GM19468 (cell line): ENCODE data around the gene METTL5.

Experiments
- ATAC-seq: cut with Tn5 transposase; IDR thresholded peaks from one replicate; pipeline ENCODE4 v1.9.1; 2021; ENCODE audit warnings: mild to moderate bottlenecking, moderate library complexity, moderate number of reproducible peaks; ENCODE audit not compliant: unreplicated experiment; ENCODE audit errors: extremely low read depth

Gene METTL5

GRCh38 chr2:169795181-169795580 is 29.5 kb downstream of the METTL5 start:
- ATAC-seq: no peak

GRCh38 chr2:169790581-169790980 is 34.1 kb downstream of the METTL5 start:
- ATAC-seq: no peak

- ATAC-seq: no peak
These were observed 42.2 kb downstream of the METTL5 start for GRCh38 chr2:169782513-169782912.

GRCh38 chr2:169781249-169782013 is 43.3 kb downstream of the METTL5 start:
- no peak for ATAC-seq

- no peak for ATAC-seq
These were observed 46.3 kb downstream of the METTL5 start for GRCh38 chr2:169778446-169778845.

- ATAC-seq: no peak
These were observed 48.4 kb downstream of the METTL5 start for GRCh38 chr2:169776252-169776761.

GRCh38 chr2:169775765-169776164 is 48.9 kb downstream of the METTL5 start:
- ATAC-seq: no peak

GRCh38 chr2:169775354-169775753 is 49.4 kb downstream of the METTL5 start:
- no peak for ATAC-seq

GRCh38 chr2:169772651-169773050 is 52.1 kb downstream of the METTL5 start:
- ATAC-seq: no peak

GRCh38 chr2:169771612-169772011 is 53.1 kb downstream of the METTL5 start:
- no peak for ATAC-seq

GRCh38 chr2:169771021-169771420 is 53.7 kb downstream of the METTL5 start:
- no peak for ATAC-seq

GRCh38 chr2:169768262-169768995 is 56.3 kb downstream of the METTL5 start:
- no peak for ATAC-seq

- ATAC-seq: no peak
These were observed 57.3 kb downstream of the METTL5 start for GRCh38 chr2:169767243-169767888.

GRCh38 chr2:169765523-169765922 is 59.2 kb downstream of the METTL5 start:
- ATAC-seq: no peak

GRCh38 chr2:169761970-169762292 is 62.8 kb downstream of the METTL5 start:
- ATAC-seq: no peak
